Neural progenitor cell (in vitro differentiated cells): ENCODE results near the gene CPNE8. TPM values are rescaled to one million over a fixed set of nuclear protein-coding genes. Genes with fewer than 3 reads are reported as not detected.

ENCODE experiments used
- DNase-seq: peaks from one replicate; pipeline ENCODE4 v3.0.0-alpha.2; 2016; ENCODE audit warnings: low spot score
- H2AFZ ChIP-seq: fragments of 200-600 bp; sonication (generic); replicated peaks from 2 replicates; pipeline ENCODE4 v1.6.1; 2016; ENCODE audit warnings: antibody characterized with exemption
- H3F3A ChIP-seq: fragments of 200-600 bp; sonication (generic); 2 replicates; pipeline ENCODE4 v1.6.1; 2016; ENCODE audit warnings: antibody characterized with exemption, low read depth
- H3K27ac ChIP-seq: fragments of 200-600 bp; sonication (generic); 2 replicates; pipeline ENCODE4 v1.5.1; 2016; ENCODE audit warnings: mild to moderate bottlenecking
- H3K27me3 ChIP-seq: fragments of 200-600 bp; sonication (generic); 2 replicates; pipeline ENCODE4 v1.6.1; 2016; ENCODE audit warnings: mild to moderate bottlenecking, moderate library complexity
- H3K36me3 ChIP-seq: fragments of 200-600 bp; sonication (generic); 2 replicates; pipeline ENCODE4 v1.5.1; 2016
- H3K4me1 ChIP-seq: fragments of 200-600 bp; sonication (generic); 2 replicates; pipeline ENCODE4 v1.6.1; 2016; ENCODE audit warnings: mixed run types
- H3K4me2 ChIP-seq: fragments of 200-600 bp; sonication (generic); 2 replicates; pipeline ENCODE4 v1.6.1; 2016
- H3K4me3 ChIP-seq: fragments of 200-600 bp; sonication (generic); 2 replicates; pipeline ENCODE4 v1.5.1; 2016
- H3K79me2 ChIP-seq: fragments of 200-600 bp; sonication (generic); 2 replicates; pipeline ENCODE4 v1.6.1; 2016; ENCODE audit warnings: low read depth
- H3K9ac ChIP-seq: fragments of 200-600 bp; sonication (generic); 2 replicates; pipeline ENCODE4 v1.6.1; 2016
- H3K9me3 ChIP-seq: fragments of 200-600 bp; sonication (generic); 2 replicates; pipeline ENCODE4 v1.5.1; 2016; ENCODE audit warnings: low read depth
- H4K20me1 ChIP-seq: fragments of 200-600 bp; sonication (generic); 2 replicates; pipeline ENCODE4 v1.6.1; 2016; ENCODE audit warnings: low read depth
- H3K27ac Mint-ChIP-seq: 3 replicates; pipeline ENCODE4 v1.8.0; 2021; ENCODE audit warnings: mixed read lengths
- H3K27me3 Mint-ChIP-seq: 2 replicates; pipeline ENCODE4 v1.8.0; 2022; ENCODE audit warnings: low read depth, mild to moderate bottlenecking, inconsistent platforms, moderate library complexity, mixed read lengths; ENCODE audit not compliant: insufficient read depth
- H3K36me3 Mint-ChIP-seq: 3 replicates; pipeline ENCODE4 v1.8.0; 2021; ENCODE audit warnings: mixed read lengths
- H3K4me1 Mint-ChIP-seq: 3 replicates; pipeline ENCODE4 v1.8.0; 2021; ENCODE audit warnings: mixed read lengths
- H3K4me3 Mint-ChIP-seq: 3 replicates; pipeline ENCODE4 v1.8.0; 2021; ENCODE audit warnings: mild to moderate bottlenecking, moderate library complexity, mixed read lengths
- H3K9me3 Mint-ChIP-seq: 3 replicates; pipeline ENCODE4 v1.8.0; 2020; ENCODE audit warnings: mixed read lengths
- CTCF ChIP-seq: fragments of 200-600 bp; sonication (generic); IDR thresholded peaks from 2 replicates; pipeline ENCODE4 v1.5.1; 2017; ENCODE audit warnings: antibody characterized with exemption, mild to moderate bottlenecking
- EZH2 ChIP-seq: fragments of 200-600 bp; sonication (generic); IDR thresholded peaks from 2 replicates; pipeline ENCODE4 v1.6.1; 2017; ENCODE audit warnings: antibody characterized with exemption, mild to moderate bottlenecking, moderate library complexity
- EZH2phosphoT487 ChIP-seq: fragments of 200-600 bp; sonication (generic); IDR thresholded peaks from 2 replicates; pipeline ENCODE4 v1.6.1; 2017; ENCODE audit warnings: antibody characterized with exemption
- total RNA-seq: library from RNA; depleted of rRNA; stranded (reverse); fragments of >200 nt; gene quantifications from 2 replicates; pipeline ENCODE4 v1.2.3, GENCODE V29; 2015; ENCODE audit warnings: low replicate concordance

Gene CPNE8
- total RNA-seq, 1 donor from 2014 or later, result 19.5 TPM

- Histone ChIP-seq H3K9me3 (no peaks in the 10 kb centered on the region), H2AFZ (no peak overlapping the region), H3K9ac (no peak overlapping the region), H4K20me1 (no peaks in the 10 kb centered on the region), H3K36me3 (no peaks in the 10 kb centered on the region), H3K27me3 (no peaks in the 10 kb centered on the region), H3K4me2 (no peak overlapping the region), H3F3A (no peaks in the 10 kb centered on the region), H3K27ac (no peak overlapping the region), H3K4me3 (no peak overlapping the region), H3K4me1 (no peaks in the 10 kb centered on the region), H3K79me2 (no peaks in the 10 kb centered on the region)
- Mint-ChIP-seq H3K27me3 (no peaks in the 10 kb centered on the region), H3K36me3 (no peaks in the 10 kb centered on the region), H3K9me3 (no peaks in the 10 kb centered on the region), H3K4me3 (no peak overlapping the region), H3K4me1 (no peaks in the 10 kb centered on the region), H3K27ac (no peak overlapping the region)
- TF ChIP-seq EZH2, result no peak
- TF ChIP-seq EZH2phosphoT487, result no peak
- peak; percentile 70 for TF ChIP-seq CTCF
- DNase-seq, result peak; percentile 72
Measured at GRCh38 chr12:38921025-38921677, 15.8 kb upstream of the CPNE8 start.

DNA sequence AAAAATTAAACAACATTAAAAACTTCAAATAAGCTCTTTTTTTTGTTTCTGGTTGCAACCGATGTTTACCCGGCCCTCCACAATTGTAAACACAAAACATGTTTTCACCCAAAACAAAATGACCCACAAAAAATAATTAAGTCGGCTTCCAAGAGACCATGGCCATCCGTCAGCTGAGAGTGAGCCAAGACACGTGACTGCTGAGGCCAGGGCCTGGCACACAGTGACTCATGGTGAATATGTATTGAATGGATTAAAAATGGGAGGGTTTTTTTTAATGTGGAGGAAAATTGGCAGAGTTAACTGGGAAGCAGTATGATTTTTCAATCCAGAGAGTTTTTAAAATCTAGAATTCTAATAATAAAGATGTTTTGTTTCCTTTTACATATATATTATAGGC is 13.8 kb upstream of the CPNE8 start:
- Mint-ChIP-seq H3K27ac (no peak overlapping the region), H3K27me3 (no peaks in the 10 kb centered on the region)

DNA sequence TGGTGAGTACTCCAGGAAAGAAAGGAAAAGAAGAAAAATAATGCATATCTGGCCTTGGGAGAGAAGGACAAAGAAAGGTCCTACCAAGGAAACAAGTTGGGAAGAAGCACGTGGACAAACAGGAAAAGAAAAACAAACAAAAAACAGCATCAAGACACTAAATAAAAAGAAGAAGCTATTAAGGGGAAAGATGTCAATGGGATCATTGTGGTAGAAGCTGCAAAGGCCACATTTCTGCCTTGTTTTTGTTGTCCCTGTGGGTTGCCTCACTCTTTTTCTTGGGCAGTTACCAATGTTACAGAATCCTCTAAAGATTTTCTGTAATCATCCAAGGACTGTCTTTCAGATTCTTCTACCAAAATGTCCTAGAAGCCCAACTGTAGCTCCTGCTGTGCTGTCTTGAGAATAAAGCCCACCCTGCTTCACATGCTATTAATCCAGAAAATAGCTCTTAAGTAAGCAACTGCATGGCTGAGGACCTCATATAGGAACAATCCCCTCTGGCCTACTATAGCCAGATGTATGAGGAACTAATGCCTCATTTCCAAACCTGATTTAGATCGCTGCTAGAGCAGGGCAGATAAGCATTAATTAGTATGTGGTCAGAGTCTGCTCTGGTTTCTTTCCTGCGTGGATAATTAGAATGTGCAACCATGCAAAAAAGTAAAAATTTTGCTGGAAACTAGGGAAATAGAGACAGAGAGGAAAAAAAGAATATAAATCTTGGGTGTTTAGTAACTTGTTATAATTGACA is 10.2 kb upstream of the CPNE8 start:
- H3K9me3 Mint-ChIP-seq, result no peaks in the 10 kb centered on the region
- peak overlapping the region; percentile 89 for H2AFZ ChIP-seq
- no peak overlapping the region for H3K27ac Mint-ChIP-seq
- no peaks in the 10 kb centered on the region for H3K79me2 ChIP-seq
- H3K36me3 Mint-ChIP-seq, result no peaks in the 10 kb centered on the region
- no peak overlapping the region for H3K4me3 ChIP-seq
- H3K4me3 Mint-ChIP-seq, result no peak overlapping the region
- H3K4me2 ChIP-seq, result no peak overlapping the region
- H3K9me3 ChIP-seq, result no peaks in the 10 kb centered on the region
- no peak overlapping the region for H3K27ac ChIP-seq
- DNase-seq, result no peak
- H3K4me1 ChIP-seq, result peaks cover 8% of the 10 kb centered on the region
- no peak overlapping the region for H3K9ac ChIP-seq
- H3K27me3 ChIP-seq, result no peaks in the 10 kb centered on the region
- peaks cover 2% of the 10 kb centered on the region for H3K4me1 Mint-ChIP-seq
- TF ChIP-seq CTCF, result no peak
- no peak for TF ChIP-seq EZH2
- no peak for TF ChIP-seq EZH2phosphoT487
- H3K36me3 ChIP-seq, result no peaks in the 10 kb centered on the region
- H3F3A ChIP-seq, result no peaks in the 10 kb centered on the region
- no peaks in the 10 kb centered on the region for H3K27me3 Mint-ChIP-seq
- H4K20me1 ChIP-seq, result no peaks in the 10 kb centered on the region

More for the DNA sequence above, 13.8 kb upstream of the CPNE8 start:
- H3K4me1 Mint-ChIP-seq, result peaks cover 2% of the 10 kb centered on the region
- Histone ChIP-seq H2AFZ (no peak overlapping the region), H3K4me2 (no peak overlapping the region), H3K79me2 (no peaks in the 10 kb centered on the region), H3K4me3 (no peak overlapping the region), H4K20me1 (no peaks in the 10 kb centered on the region), H3K9me3 (no peaks in the 10 kb centered on the region), H3K9ac (no peak overlapping the region), H3K27me3 (no peaks in the 10 kb centered on the region), H3K27ac (no peak overlapping the region), H3K4me1 (peaks cover 8% of the 10 kb centered on the region), H3K36me3 (no peaks in the 10 kb centered on the region), H3F3A (no peaks in the 10 kb centered on the region)
- no peak for TF ChIP-seq EZH2phosphoT487
- no peak for TF ChIP-seq EZH2
- no peak for TF ChIP-seq CTCF
- no peak for DNase-seq
- no peak overlapping the region for H3K4me3 Mint-ChIP-seq
- no peaks in the 10 kb centered on the region for H3K9me3 Mint-ChIP-seq
- no peaks in the 10 kb centered on the region for H3K36me3 Mint-ChIP-seq
